CD8-positive, alpha-beta memory T cell (primary cell): ENCODE results near the gene VIPR2. TPM values are rescaled to one million over a fixed set of nuclear protein-coding genes. Genes with fewer than 3 reads are reported as not detected.

ENCODE experiments used
- CTCF ChIA-PET: fragments of 350-600 bp; sonication (Branson Sonifier 250); formaldehyde crosslinking; loops from one replicate; lab custom pipeline; 2021; ENCODE audit warnings: antibody characterized with exemption; lab: Charles Lee
- POLR2A ChIA-PET: fragments of 350-600 bp; sonication (Branson Sonifier 250); formaldehyde crosslinking; loops from one replicate; lab custom pipeline; 2021; ENCODE audit warnings: antibody characterized with exemption; lab: Charles Lee
- DNase-seq, 5 donors: peaks; one replicate each; pipeline versions ENCODE4 v3.0.0 to v3.0.0-alpha.2; 2020 to 2022; ENCODE audit warnings: mixed read lengths in 1 of 5
- H3K27ac ChIP-seq: one replicate; pipeline ENCODE4 v1.7.0; 2013; ENCODE audit warnings: low read depth, mild to moderate bottlenecking, low read length, moderate library complexity
- H3K27me3 ChIP-seq: 2 replicates; pipeline ENCODE4 v1.7.0; 2013; ENCODE audit warnings: low read length, mild to moderate bottlenecking; ENCODE audit not compliant: insufficient read depth, poor library complexity, severe bottlenecking
- H3K36me3 ChIP-seq: 2 replicates; pipeline ENCODE4 v1.7.0; 2013; ENCODE audit warnings: mild to moderate bottlenecking, low read length, moderate library complexity; ENCODE audit not compliant: insufficient read depth
- H3K4me1 ChIP-seq: 2 replicates; pipeline ENCODE4 v1.7.0; 2013; ENCODE audit warnings: mild to moderate bottlenecking, low read length, moderate library complexity; ENCODE audit not compliant: insufficient read depth
- H3K4me3 ChIP-seq: 2 replicates; pipeline ENCODE4 v1.7.0; 2013; ENCODE audit warnings: mild to moderate bottlenecking, low read length
- H3K9me3 ChIP-seq: 2 replicates; pipeline ENCODE4 v1.7.0; 2013; ENCODE audit warnings: mild to moderate bottlenecking, low read length
- H3K27ac Mint-ChIP-seq, 8 donors: one replicate each; pipeline ENCODE4 v1.8.0; 2020 to 2021; ENCODE audit warnings: mixed read lengths in 8 of 8, mild to moderate bottlenecking in 6 of 8, inconsistent platforms in 3 of 8, moderate library complexity in 3 of 8
- H3K27me3 Mint-ChIP-seq, 2 donors: one replicate each; pipeline ENCODE4 v1.8.0; 2020 to 2021; ENCODE audit warnings: mixed read lengths in 2 of 2, mild to moderate bottlenecking in 1 of 2, moderate library complexity in 1 of 2
- H3K36me3 Mint-ChIP-seq, 3 donors: one replicate each; pipeline ENCODE4 v1.8.0; 2020 to 2021; ENCODE audit warnings: mixed read lengths in 3 of 3, inconsistent platforms in 1 of 3, mild to moderate bottlenecking in 1 of 3
- H3K4me1 Mint-ChIP-seq, 3 donors: one replicate each; pipeline ENCODE4 v1.8.0; 2020 to 2021; ENCODE audit warnings: mixed read lengths in 3 of 3, inconsistent platforms in 1 of 3, mild to moderate bottlenecking in 1 of 3
- H3K4me3 Mint-ChIP-seq, 7 donors: one replicate each; pipeline ENCODE4 v1.8.0; 2020 to 2021; ENCODE audit warnings: mixed read lengths in 7 of 7, mild to moderate bottlenecking in 6 of 7, moderate library complexity in 4 of 7, inconsistent platforms in 2 of 7
- H3K9me3 Mint-ChIP-seq, 5 donors: one replicate each; pipeline ENCODE4 v1.8.0; 2020 to 2022; ENCODE audit warnings: mixed read lengths in 5 of 5, mild to moderate bottlenecking in 3 of 5, moderate library complexity in 2 of 5, inconsistent platforms in 1 of 5
- polyA plus RNA-seq: library from polyadenylated mRNA; unstranded; fragments of 300-500 nt; fragmentation: Illumina TruSeq; gene quantifications from one replicate; pipeline ENCODE4 v1.2.3, GENCODE V29; 2021
- total RNA-seq, 2 experiments: library from RNA; stranded (reverse); gene quantifications; one replicate each; pipeline ENCODE4 v1.2.3, GENCODE V29; 2021

Gene VIPR2
- total and polyA plus RNA-seq, 3 experiments from 2014 or later = 0.15 to 0.61 (median 0.31) TPM

GRCh38 chr7:159050704-159051103 lies 94.0 kb downstream of the VIPR2 start:
- Mint-ChIP-seq H3K4me3 (no peak overlapping the region), H3K27me3 (peaks cover 16 to 32% of the 10 kb centered on the region in 2 donors), H3K27ac (no peak overlapping the region), H3K9me3 (peaks cover 0 to 6% (median 4%) of the 10 kb centered on the region in 5 donors), H3K36me3 (peaks cover 0 to 13% (median 0%) of the 10 kb centered on the region in 3 donors), H3K4me1 (no peaks in the 10 kb centered on the region)
- Histone ChIP-seq H3K4me3 (no peak overlapping the region), H3K36me3 (no peaks in the 10 kb centered on the region), H3K9me3 (no peaks in the 10 kb centered on the region), H3K27me3 (no peaks in the 10 kb centered on the region), H3K27ac (no peak overlapping the region), H3K4me1 (no peaks in the 10 kb centered on the region)
- DNase-seq = no peak
- ChIA-PET CTCF (no interaction called here), POLR2A (no interaction called here)

DNA sequence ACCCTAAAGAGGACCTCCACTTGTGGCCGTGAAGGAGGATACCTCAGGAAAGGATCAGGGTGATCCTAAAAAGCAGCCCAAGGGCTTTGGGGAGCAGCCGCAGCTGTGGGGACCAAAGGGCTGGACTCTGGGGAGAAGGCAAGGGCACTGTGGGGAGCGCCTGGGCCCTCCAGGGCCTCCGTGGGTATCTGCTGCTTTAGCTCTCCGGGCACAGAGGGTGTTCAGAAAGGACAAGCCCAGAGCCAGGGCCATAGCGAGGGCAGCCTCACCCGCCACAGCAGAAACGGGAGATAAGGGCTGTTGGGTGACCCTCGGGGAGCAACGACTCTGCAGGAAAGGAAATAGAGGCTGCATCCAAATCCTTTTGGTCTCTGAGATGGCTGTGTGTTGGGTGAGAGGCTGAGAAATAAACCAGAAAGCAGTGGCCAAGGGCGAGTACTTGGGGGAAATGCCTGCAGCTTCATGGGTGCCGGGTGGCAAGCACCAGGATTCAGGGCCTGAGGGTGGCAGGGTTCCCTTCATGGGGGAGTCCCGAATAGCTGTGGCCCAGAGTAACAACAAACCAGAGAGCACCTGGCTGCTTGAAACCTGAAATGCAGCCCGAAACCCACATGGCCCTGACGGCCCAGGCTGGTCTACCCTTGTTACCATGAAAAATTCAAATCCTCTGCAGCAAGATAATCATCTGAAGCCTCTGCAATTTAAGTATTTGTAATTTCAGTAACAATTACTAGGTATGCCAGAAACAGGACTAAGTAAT lies 95.2 kb downstream of the VIPR2 start:
- Mint-ChIP-seq H3K4me3 (no peak overlapping the region), H3K4me1 (no peaks in the 10 kb centered on the region), H3K36me3 (peaks cover 0 to 13% (median 0%) of the 10 kb centered on the region in 3 donors), H3K27ac (no peak overlapping the region), H3K27me3 (peaks cover 15 to 36% of the 10 kb centered on the region in 2 donors), H3K9me3 (peaks cover 0 to 6% (median 4%) of the 10 kb centered on the region in 5 donors)
- Histone ChIP-seq H3K27me3 (no peaks in the 10 kb centered on the region), H3K36me3 (no peaks in the 10 kb centered on the region), H3K9me3 (no peaks in the 10 kb centered on the region), H3K4me3 (no peak overlapping the region), H3K4me1 (no peaks in the 10 kb centered on the region), H3K27ac (no peak overlapping the region)
- ChIA-PET POLR2A (no interaction called here), CTCF (no interaction called here)
- no peak for DNase-seq

DNA sequence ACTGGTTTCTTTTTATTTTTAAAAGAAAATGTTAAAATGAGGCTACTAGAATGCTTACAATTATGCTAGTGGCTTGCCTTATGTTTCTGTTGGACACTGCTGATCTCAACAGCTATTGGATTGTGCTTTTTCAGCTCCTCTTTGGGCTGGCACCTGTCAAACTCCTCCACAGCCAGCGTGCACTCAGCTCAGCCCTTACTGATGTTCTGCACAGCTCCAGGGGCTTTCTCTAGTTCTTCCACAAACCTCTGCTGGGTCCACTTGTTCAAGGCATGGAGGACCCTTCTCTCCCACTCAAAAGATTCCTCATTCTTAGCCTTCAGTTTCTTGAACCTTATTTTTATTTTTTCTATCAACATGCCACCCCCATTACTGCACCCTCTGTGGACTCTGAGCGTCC lies 96.0 kb downstream of the VIPR2 start:
- no peaks in the 10 kb centered on the region for H3K36me3 ChIP-seq
- CTCF ChIA-PET = no interaction called here
- no peaks in the 10 kb centered on the region for H3K4me1 Mint-ChIP-seq

GRCh38 chr7:159047536-159047935 lies 97.1 kb downstream of the VIPR2 start:
- Mint-ChIP-seq H3K9me3 (peaks cover 0 to 6% (median 4%) of the 10 kb centered on the region in 5 donors), H3K36me3 (peaks cover 0 to 13% (median 0%) of the 10 kb centered on the region in 3 donors), H3K4me3 (no peak overlapping the region), H3K27ac (no peak overlapping the region), H3K27me3 (peaks cover 9 to 33% of the 10 kb centered on the region in 2 donors), H3K4me1 (no peaks in the 10 kb centered on the region)
- Histone ChIP-seq H3K36me3 (no peaks in the 10 kb centered on the region), H3K27me3 (no peaks in the 10 kb centered on the region), H3K27ac (no peak overlapping the region), H3K4me1 (no peaks in the 10 kb centered on the region), H3K4me3 (no peak overlapping the region), H3K9me3 (no peaks in the 10 kb centered on the region)
- ChIA-PET CTCF (no interaction called here), POLR2A (no interaction called here)
- DNase-seq = no peak

More for the DNA sequence above, 96.0 kb downstream of the VIPR2 start:
- POLR2A ChIA-PET = no interaction called here
- no peak overlapping the region for H3K4me3 ChIP-seq
- no peak overlapping the region for H3K4me3 Mint-ChIP-seq
- no peak overlapping the region for H3K27ac ChIP-seq
- no peaks in the 10 kb centered on the region for H3K27me3 ChIP-seq
- peaks cover 0 to 13% (median 0%) of the 10 kb centered on the region in 3 donors for H3K36me3 Mint-ChIP-seq
- peaks cover 0 to 6% (median 4%) of the 10 kb centered on the region in 5 donors for H3K9me3 Mint-ChIP-seq
- no peaks in the 10 kb centered on the region for H3K9me3 ChIP-seq
- H3K27ac Mint-ChIP-seq = no peak overlapping the region
- DNase-seq = no peak
- H3K27me3 Mint-ChIP-seq = peaks cover 12 to 33% of the 10 kb centered on the region in 2 donors
- H3K4me1 ChIP-seq = no peaks in the 10 kb centered on the region

GRCh38 chr7:159046300-159046699 lies 98.4 kb downstream of the VIPR2 start:
- no peaks in the 10 kb centered on the region for H3K9me3 Mint-ChIP-seq
- Histone ChIP-seq H3K4me3 (no peak overlapping the region), H3K36me3 (no peaks in the 10 kb centered on the region), H3K27ac (no peak overlapping the region), H3K4me1 (no peaks in the 10 kb centered on the region), H3K9me3 (no peaks in the 10 kb centered on the region), H3K27me3 (no peaks in the 10 kb centered on the region)
- no peak overlapping the region for H3K27ac Mint-ChIP-seq
- H3K4me1 Mint-ChIP-seq = no peaks in the 10 kb centered on the region
- no peak overlapping the region for H3K4me3 Mint-ChIP-seq
- CTCF ChIA-PET = no interaction called here
- POLR2A ChIA-PET = no interaction called here
- DNase-seq = no peak
- peaks cover 9 to 35% of the 10 kb centered on the region in 2 donors for H3K27me3 Mint-ChIP-seq
- peaks cover 0 to 4% (median 0%) of the 10 kb centered on the region in 3 donors for H3K36me3 Mint-ChIP-seq

GRCh38 chr7:159045839-159046238 lies 98.8 kb downstream of the VIPR2 start:
- Mint-ChIP-seq H3K4me3 (no peak overlapping the region), H3K27ac (no peak overlapping the region), H3K4me1 (no peaks in the 10 kb centered on the region), H3K27me3 (peaks cover 9 to 32% of the 10 kb centered on the region in 2 donors), H3K36me3 (no peaks in the 10 kb centered on the region), H3K9me3 (no peaks in the 10 kb centered on the region)
- no peak overlapping the region for H3K27ac ChIP-seq
- H3K27me3 ChIP-seq = no peaks in the 10 kb centered on the region
- H3K4me3 ChIP-seq = no peak overlapping the region
- H3K4me1 ChIP-seq = no peaks in the 10 kb centered on the region
- no peak for DNase-seq
- no peaks in the 10 kb centered on the region for H3K9me3 ChIP-seq
- no peaks in the 10 kb centered on the region for H3K36me3 ChIP-seq
- ChIA-PET CTCF (no interaction called here), POLR2A (no interaction called here)

DNA sequence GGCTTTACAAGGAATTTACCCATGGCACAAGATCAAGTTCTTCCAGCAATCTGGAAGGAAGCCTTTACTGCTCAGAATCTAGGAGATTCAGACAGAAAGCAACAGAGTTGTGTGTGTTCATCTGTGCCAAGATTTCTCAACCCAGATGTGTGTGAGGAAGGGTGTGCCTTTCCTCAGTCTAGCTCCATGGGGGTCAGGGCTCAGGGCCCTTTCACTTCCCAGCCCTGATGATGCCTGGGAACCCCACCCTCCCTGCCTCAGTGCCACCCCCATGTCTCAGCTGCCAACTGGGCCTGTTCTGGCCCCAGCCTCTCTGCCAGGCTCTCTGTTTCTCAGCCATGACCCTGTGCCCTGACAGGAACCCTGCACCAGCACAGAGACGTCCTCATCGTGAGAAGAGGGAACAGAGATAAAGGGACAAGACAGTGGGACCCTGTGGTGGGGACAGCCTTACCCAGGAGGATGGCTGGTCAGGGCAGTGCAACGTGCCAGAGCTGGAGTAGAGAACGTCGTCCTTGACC lies 102.0 kb downstream of the VIPR2 start:
- no peaks in the 10 kb centered on the region for H3K9me3 ChIP-seq
- H3K36me3 ChIP-seq = no peaks in the 10 kb centered on the region
- H3K27me3 ChIP-seq = no peaks in the 10 kb centered on the region
- Mint-ChIP-seq H3K4me3 (no peak overlapping the region), H3K4me1 (no peaks in the 10 kb centered on the region), H3K36me3 (no peaks in the 10 kb centered on the region), H3K9me3 (no peaks in the 10 kb centered on the region), H3K27ac (peak overlapping the region in 1 of 8 donors; percentile 54), H3K27me3 (peaks cover 2 to 28% of the 10 kb centered on the region in 2 donors)
- no peak overlapping the region for H3K4me3 ChIP-seq
- H3K27ac ChIP-seq = no peak overlapping the region
- no peak for DNase-seq
- ChIA-PET CTCF (no interaction called here), POLR2A (no interaction called here)
- no peaks in the 10 kb centered on the region for H3K4me1 ChIP-seq

DNA sequence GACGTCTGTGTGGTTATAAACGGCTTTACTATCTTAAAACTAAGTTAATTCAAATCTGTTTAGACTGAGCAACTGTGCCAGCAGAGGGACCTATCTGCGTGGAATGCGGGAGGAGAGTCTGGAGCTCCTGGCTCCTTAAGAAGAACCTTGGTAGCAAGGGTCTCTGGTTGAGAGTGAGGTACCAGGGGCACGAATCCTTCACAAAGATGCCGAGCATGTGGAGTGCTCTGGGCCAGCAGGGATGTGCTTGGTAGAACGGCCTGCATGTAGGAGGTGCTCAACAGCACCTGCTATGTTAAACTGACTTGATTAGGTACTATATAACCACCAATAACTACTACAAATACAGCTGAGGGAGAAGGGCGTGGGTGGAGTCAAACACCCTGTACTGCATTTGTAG lies 102.6 kb downstream of the VIPR2 start:
- no peaks in the 10 kb centered on the region for H3K27me3 ChIP-seq
- Mint-ChIP-seq H3K4me1 (no peaks in the 10 kb centered on the region), H3K4me3 (no peak overlapping the region), H3K27me3 (peaks cover 2 to 28% of the 10 kb centered on the region in 2 donors), H3K9me3 (no peaks in the 10 kb centered on the region), H3K27ac (peak overlapping the region in 1 of 8 donors; percentile 2), H3K36me3 (no peaks in the 10 kb centered on the region)
- ChIA-PET POLR2A (no interaction called here), CTCF (no interaction called here)
- no peaks in the 10 kb centered on the region for H3K36me3 ChIP-seq
- DNase-seq = no peak
- H3K9me3 ChIP-seq = no peaks in the 10 kb centered on the region
- no peak overlapping the region for H3K27ac ChIP-seq
- H3K4me1 ChIP-seq = no peaks in the 10 kb centered on the region
- no peak overlapping the region for H3K4me3 ChIP-seq
